ENCODE data around the gene APP.

APP gene

GRCh38 chr21:25983745-25984144 lies 186.8 kb downstream of the APP start:
- Histone ChIP-seq H2AFZ (no peak overlapping the region), H3K9me3 (ENCODE audit: control insufficient read depth, low read length) (no peaks in the 10 kb centered on the region), H3K27me3 (ENCODE audit: control insufficient read depth, insufficient read depth, low read length) (no peaks in the 10 kb centered on the region), H3K79me2 (no peaks in the 10 kb centered on the region), H3K9ac (no peak overlapping the region), H3K4me1 (no peaks in the 10 kb centered on the region), H3K4me3 (ENCODE audit: low read depth, low read length) (no peak overlapping the region), H3K36me3 (ENCODE audit: control insufficient read depth, insufficient read depth, low read length) (no peaks in the 10 kb centered on the region), H3K27ac (no peak overlapping the region), H3K4me2 (ENCODE audit: low read length) (no peak overlapping the region)
- TF ChIP-seq CTCF (IDR thresholded peaks at IDR 0.05), result no peak

GRCh38 chr21:25980710-25981109 lies 189.9 kb downstream of the APP start:
- no peaks in the 10 kb centered on the region for H3K27me3 ChIP-seq (ENCODE audit: control insufficient read depth, insufficient read depth, low read length)
- no peak overlapping the region for H3K27ac ChIP-seq
- no peak overlapping the region for H3K4me2 ChIP-seq (ENCODE audit: low read length)
- TF ChIP-seq CTCF (IDR thresholded peaks at IDR 0.05), result no peak
- no peaks in the 10 kb centered on the region for H3K36me3 ChIP-seq (ENCODE audit: control insufficient read depth, insufficient read depth, low read length)
- H3K79me2 ChIP-seq, result no peaks in the 10 kb centered on the region
- no peak overlapping the region for H3K9ac ChIP-seq
- no peak overlapping the region for H3K4me3 ChIP-seq (ENCODE audit: low read depth, low read length)
- H3K4me1 ChIP-seq, result no peaks in the 10 kb centered on the region
- H2AFZ ChIP-seq, result no peak overlapping the region
- no peaks in the 10 kb centered on the region for H3K9me3 ChIP-seq (ENCODE audit: control insufficient read depth, low read length)

- H3K4me2 ChIP-seq (ENCODE audit: low read length), result no peak overlapping the region
- H3K36me3 ChIP-seq (ENCODE audit: control insufficient read depth, insufficient read depth, low read length), result no peaks in the 10 kb centered on the region
- no peaks in the 10 kb centered on the region for H3K4me1 ChIP-seq
- no peak for TF ChIP-seq CTCF (IDR thresholded peaks at IDR 0.05)
- no peak overlapping the region for H2AFZ ChIP-seq
- no peaks in the 10 kb centered on the region for H3K9me3 ChIP-seq (ENCODE audit: control insufficient read depth, low read length)
- H3K79me2 ChIP-seq, result no peaks in the 10 kb centered on the region
- H3K27ac ChIP-seq, result no peak overlapping the region
- no peak overlapping the region for H3K9ac ChIP-seq
- no peak overlapping the region for H3K4me3 ChIP-seq (ENCODE audit: low read depth, low read length)
- no peaks in the 10 kb centered on the region for H3K27me3 ChIP-seq (ENCODE audit: control insufficient read depth, insufficient read depth, low read length)
These were observed 190.5 kb downstream of the APP start for GRCh38 chr21:25979845-25980616.

GRCh38 chr21:25977068-25977611 lies 193.4 kb downstream of the APP start:
- H3K4me1 ChIP-seq, result no peaks in the 10 kb centered on the region
- H3K4me3 ChIP-seq (ENCODE audit: low read depth, low read length), result no peak overlapping the region
- TF ChIP-seq CTCF (IDR thresholded peaks at IDR 0.05), result no peak
- no peak overlapping the region for H3K27ac ChIP-seq
- no peaks in the 10 kb centered on the region for H3K27me3 ChIP-seq (ENCODE audit: control insufficient read depth, insufficient read depth, low read length)
- H3K9me3 ChIP-seq (ENCODE audit: control insufficient read depth, low read length), result no peaks in the 10 kb centered on the region
- H3K4me2 ChIP-seq (ENCODE audit: low read length), result no peak overlapping the region
- no peaks in the 10 kb centered on the region for H3K79me2 ChIP-seq
- no peak overlapping the region for H2AFZ ChIP-seq
- no peak overlapping the region for H3K9ac ChIP-seq
- no peaks in the 10 kb centered on the region for H3K36me3 ChIP-seq (ENCODE audit: control insufficient read depth, insufficient read depth, low read length)

- TF ChIP-seq CTCF (IDR thresholded peaks at IDR 0.05), result no peak
- Histone ChIP-seq H3K9ac (no peak overlapping the region), H3K4me3 (ENCODE audit: low read depth, low read length) (no peak overlapping the region), H3K4me1 (no peaks in the 10 kb centered on the region), H3K36me3 (ENCODE audit: control insufficient read depth, insufficient read depth, low read length) (no peaks in the 10 kb centered on the region), H3K4me2 (ENCODE audit: low read length) (no peak overlapping the region), H3K27ac (no peak overlapping the region), H3K27me3 (ENCODE audit: control insufficient read depth, insufficient read depth, low read length) (no peaks in the 10 kb centered on the region), H2AFZ (no peak overlapping the region), H3K9me3 (ENCODE audit: control insufficient read depth, low read length) (no peaks in the 10 kb centered on the region), H3K79me2 (no peaks in the 10 kb centered on the region)
These were observed 195.6 kb downstream of the APP start for GRCh38 chr21:25974964-25975363.

Data from parathyroid adenoma (tissue), 2 donors.